Cardiac ventricle fibroblast (primary cell): Measurements from ENCODE around the gene CHM. TPM values are rescaled to one million over a fixed set of nuclear protein-coding genes. Genes with fewer than 3 reads are reported as not detected.

Source experiments
- total RNA-seq: library from RNA; depleted of rRNA; stranded (reverse); fragments of >200 nt; gene quantifications from 2 replicates; pipeline ENCODE4 v1.2.3, GENCODE V29; 2015

Gene CHM, protein sequence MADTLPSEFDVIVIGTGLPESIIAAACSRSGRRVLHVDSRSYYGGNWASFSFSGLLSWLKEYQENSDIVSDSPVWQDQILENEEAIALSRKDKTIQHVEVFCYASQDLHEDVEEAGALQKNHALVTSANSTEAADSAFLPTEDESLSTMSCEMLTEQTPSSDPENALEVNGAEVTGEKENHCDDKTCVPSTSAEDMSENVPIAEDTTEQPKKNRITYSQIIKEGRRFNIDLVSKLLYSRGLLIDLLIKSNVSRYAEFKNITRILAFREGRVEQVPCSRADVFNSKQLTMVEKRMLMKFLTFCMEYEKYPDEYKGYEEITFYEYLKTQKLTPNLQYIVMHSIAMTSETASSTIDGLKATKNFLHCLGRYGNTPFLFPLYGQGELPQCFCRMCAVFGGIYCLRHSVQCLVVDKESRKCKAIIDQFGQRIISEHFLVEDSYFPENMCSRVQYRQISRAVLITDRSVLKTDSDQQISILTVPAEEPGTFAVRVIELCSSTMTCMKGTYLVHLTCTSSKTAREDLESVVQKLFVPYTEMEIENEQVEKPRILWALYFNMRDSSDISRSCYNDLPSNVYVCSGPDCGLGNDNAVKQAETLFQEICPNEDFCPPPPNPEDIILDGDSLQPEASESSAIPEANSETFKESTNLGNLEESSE
- 10.3 and 10.5 TPM in 2 replicates for total RNA-seq

GRCh38 chrX:86047174-86047935 lies at the start of gene CHM:
Gene CHM, minus strand, starts transcription at chrX:86047558. Its CDS starts 26 bp downstream, at chrX:86047532.

Other genes starting within 250 kb of the CHM start
- gene DACH2, start 100.9 kb upstream of the CHM start, total RNA-seq: not detected in 2 replicates